ENCODE measurements around the gene ORM1.
"Not testable (repeated sequence)": the region's sequence is repeated elsewhere in the genome, so short reads cannot be mapped to it uniquely, and the experiment has no call there.

Gene ORM1

GRCh38 chr9:114322831-114323531 lies at the start of gene ORM1:
Gene ORM1, plus strand, starts transcription at chr9:114323098. Its CDS starts 36 bp downstream, at chr9:114323134.
- not testable (repeated sequence) for DNase-seq (ENCODE audit: low read depth)

- no peak for DNase-seq (ENCODE audit: low read depth)
These were observed 49.4 kb upstream of the ORM1 start for GRCh38 chr9:114273461-114273881.

GRCh38 chr9:114274217-114274616 lies 48.7 kb upstream of the ORM1 start:
- DNase-seq (ENCODE audit: low read depth): no peak

- peak; percentile 33 for DNase-seq (ENCODE audit: low read depth)
These were observed 47.5 kb upstream of the ORM1 start for GRCh38 chr9:114275246-114276004.

- peak; percentile 97 for DNase-seq (ENCODE audit: low read depth)
These were observed 45.7 kb upstream of the ORM1 start for GRCh38 chr9:114276908-114277821.

GRCh38 chr9:114278356-114278755 lies 44.5 kb upstream of the ORM1 start:
- DNase-seq (ENCODE audit: low read depth): no peak

GRCh38 chr9:114278881-114279570 lies 43.9 kb upstream of the ORM1 start:
- peak; percentile 89 for DNase-seq (ENCODE audit: low read depth)

GRCh38 chr9:114279693-114280092 lies 43.2 kb upstream of the ORM1 start:
- DNase-seq (ENCODE audit: low read depth): no peak

GRCh38 chr9:114280636-114281472 lies 42.0 kb upstream of the ORM1 start:
- peak; percentile 39 for DNase-seq (ENCODE audit: low read depth)

- no peak for DNase-seq (ENCODE audit: low read depth)
These were observed 41.3 kb upstream of the ORM1 start for GRCh38 chr9:114281473-114282103.

GRCh38 chr9:114282104-114282485 lies 40.8 kb upstream of the ORM1 start:
- no peak for DNase-seq (ENCODE audit: low read depth)

GRCh38 chr9:114282507-114282906 lies 40.4 kb upstream of the ORM1 start:
- no peak for DNase-seq (ENCODE audit: low read depth)

- DNase-seq (ENCODE audit: low read depth): peak; percentile 85
These were observed 40.0 kb upstream of the ORM1 start for GRCh38 chr9:114282926-114283325.

- no peak for DNase-seq (ENCODE audit: low read depth)
These were observed 39.3 kb upstream of the ORM1 start for GRCh38 chr9:114283551-114284111.

- no peak for DNase-seq (ENCODE audit: low read depth)
These were observed 38.4 kb upstream of the ORM1 start for GRCh38 chr9:114284316-114285060.

GRCh38 chr9:114285166-114285867 lies 37.6 kb upstream of the ORM1 start:
- peak; percentile 94 for DNase-seq (ENCODE audit: low read depth)

GRCh38 chr9:114286146-114286679 lies 36.7 kb upstream of the ORM1 start:
- DNase-seq (ENCODE audit: low read depth): no peak

GRCh38 chr9:114287001-114287762 lies 35.7 kb upstream of the ORM1 start:
- DNase-seq (ENCODE audit: low read depth): no peak

Measured in ELR (cell line).